Aorta (tissue), 5 donors: ENCODE measurements around the gene HDGF. TPM values are rescaled to one million over a fixed set of nuclear protein-coding genes. Genes with fewer than 3 reads are reported as not detected.

ENCODE experiments used
- ATAC-seq: fragments of 200-7000 bp; cut with Tn5 transposase; one replicate; pipeline ENCODE4 v1.9.1; 2022; ENCODE audit warnings: moderate library complexity; ENCODE audit not compliant: low FRiP score
- DNase-seq, 2 donors: peaks; one replicate each; pipeline ENCODE4 v3.0.0-alpha.2; 2020
- H3K27ac ChIP-seq, 2 donors: one replicate each; pipeline ENCODE4 v1.5.1; 2013; ENCODE audit warnings: low read length in 2 of 2, mild to moderate bottlenecking in 2 of 2, moderate library complexity in 2 of 2, control low read depth in 1 of 2, inconsistent platforms in 1 of 2, low read depth in 1 of 2
- H3K27me3 ChIP-seq, 2 donors: one replicate each; pipeline ENCODE4 v1.6.1; 2013; ENCODE audit warnings: control low read depth in 1 of 2, low read length in 1 of 2, mild to moderate bottlenecking in 1 of 2, moderate library complexity in 1 of 2; ENCODE audit not compliant: insufficient read depth in 2 of 2, control insufficient read depth in 1 of 2
- H3K36me3 ChIP-seq, 2 donors: one replicate each; pipeline ENCODE4 v1.6.1; 2013; ENCODE audit warnings: control low read depth in 1 of 2, low read length in 1 of 2, mild to moderate bottlenecking in 1 of 2; ENCODE audit not compliant: insufficient read depth in 2 of 2, control insufficient read depth in 1 of 2
- H3K4me1 ChIP-seq, 2 donors: one replicate each; pipeline ENCODE4 v1.6.1; 2013; ENCODE audit warnings: low read length in 2 of 2, control low read depth in 1 of 2, mild to moderate bottlenecking in 1 of 2, moderate library complexity in 1 of 2; ENCODE audit not compliant: insufficient read depth in 2 of 2, control insufficient read depth in 1 of 2
- H3K4me3 ChIP-seq, 2 donors: one replicate each; pipeline ENCODE4 v1.5.1; 2013; ENCODE audit warnings: low read length in 2 of 2, control low read depth in 1 of 2, mild to moderate bottlenecking in 1 of 2
- H3K9me3 ChIP-seq: one replicate; pipeline ENCODE4 v1.6.1; 2013; ENCODE audit warnings: mild to moderate bottlenecking, low read length; ENCODE audit not compliant: control insufficient read depth
- WGBS, 2 donors: extraction: QIAGEN DNeasy Blood & Tissue Kit; methylation state at CpG; one replicate each; pipeline ENCODE4 v1.1.7; 2013; 5-methylcytosine and 5-hydroxymethylcytosine counted together
- intact Hi-C, 2 donors: fragments of 100-400 bp; cut with DNase I; formaldehyde crosslinking; loops; one replicate each; pipeline versions ENCODE4 v1.14.2 to v1.15.0; 2022
- polyA plus RNA-seq, 2 donors: library from polyadenylated mRNA; stranded (reverse); fragments of 200-250 nt; gene quantifications; one replicate each; pipeline ENCODE4 v1.2.3, GENCODE V29; 2013
- total RNA-seq, 2 donors: library from RNA; stranded (reverse); fragmentation: NEBNext Ultra II Directional; extraction: Animal tissue kit (Norgen Biotek cat#: 25700); gene quantifications; one replicate each; pipeline ENCODE4 v1.2.1, GENCODE V29; 2021
- donor health status: healthy with polysubstance abuse.
- donor health status: Bipolar disorder and iron deficiency.
- donor health status: DM: no; HTN: no; CAD: no.
- donor health status: DM: no; HTN: no; CAD: no.
- donor health status: DM: yes; HTN: yes; CAD: no.

The HDGF gene
- total and polyA plus RNA-seq, 4 donors: 94.9 to 135 (median 116) TPM

DNA sequence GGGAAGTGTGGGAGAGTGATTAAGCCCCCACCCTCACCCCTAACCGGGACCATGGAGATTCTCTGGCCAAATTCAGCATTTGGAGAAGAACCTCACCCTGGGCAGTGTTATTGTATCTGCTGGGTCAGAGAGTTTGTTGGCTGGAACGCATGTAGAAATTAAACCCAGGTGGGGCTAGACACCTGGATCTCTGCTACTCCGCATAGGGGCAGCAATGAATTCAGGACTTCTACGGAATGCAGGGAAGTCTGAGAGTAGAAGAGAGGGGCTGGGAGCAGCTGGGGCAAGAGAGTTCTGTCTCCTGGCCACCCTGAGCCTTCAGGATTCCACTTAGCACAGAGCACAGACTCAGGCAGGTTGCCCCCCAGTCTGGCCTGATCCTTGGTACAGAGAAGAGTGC lies 42.4 kb downstream of the HDGF start:
- DNase-seq (no peak), ATAC-seq (no peak)
- intact Hi-C loops: loop anchor here in 1 of 2 donors (2.0 kb wide), 1 partner anchor 18 kb away; no protein-coding TSS in a partner anchor
- no peaks in the 10 kb centered on the region for H3K27me3 ChIP-seq
- 70 to 79% methylated on average over 4 of the region's 4 CpGs for WGBS, 2 donors
- H3K27ac ChIP-seq: no peak overlapping the region
- no peak overlapping the region for H3K4me3 ChIP-seq
- no peaks in the 10 kb centered on the region for H3K9me3 ChIP-seq
- H3K4me1 ChIP-seq: no peaks in the 10 kb centered on the region
- H3K36me3 ChIP-seq: peaks cover 0 to 3% of the 10 kb centered on the region in 2 donors

- WGBS, 2 donors: 81% methylated on average over 4 of the region's 4 CpGs
- Histone ChIP-seq H3K9me3 (no peaks in the 10 kb centered on the region), H3K36me3 (peaks cover 0 to 3% of the 10 kb centered on the region in 2 donors), H3K27ac (no peak overlapping the region), H3K4me1 (no peaks in the 10 kb centered on the region), H3K4me3 (no peak overlapping the region), H3K27me3 (no peaks in the 10 kb centered on the region)
- DNase-seq (no peak), ATAC-seq (no peak)
- intact Hi-C loops: loop anchor here in 1 of 2 donors (2.0 kb wide), 1 partner anchor 19 kb away; no protein-coding TSS in a partner anchor
Measured at GRCh38 chr1:156708218-156708661, 43.2 kb downstream of the HDGF start.

GRCh38 chr1:156707417-156708217 lies 43.9 kb downstream of the HDGF start:
- intact Hi-C loops: loop anchor here in 1 of 2 donors (2.0 kb wide), 1 partner anchor 19 kb away; no protein-coding TSS in a partner anchor
- ATAC-seq: no peak
- H3K4me1 ChIP-seq: no peaks in the 10 kb centered on the region

GRCh38 chr1:156706657-156707416 lies 44.6 kb downstream of the HDGF start:
- Histone ChIP-seq H3K27ac (peak overlapping the region in 1 of 2 donors; percentile 26), H3K4me3 (peak overlapping the region in 1 of 2 donors; percentile 1), H3K27me3 (no peaks in the 10 kb centered on the region), H3K9me3 (no peaks in the 10 kb centered on the region), H3K36me3 (no peaks in the 10 kb centered on the region), H3K4me1 (no peaks in the 10 kb centered on the region)
- intact Hi-C loops: no loop called here
- ATAC-seq: peak; percentile 69
- 6 to 9% methylated on average over 28 to 29 of the region's 29 CpGs for WGBS, 2 donors
- DNase-seq: peak; percentile 80 to 88

More at GRCh38 chr1:156707417-156708217, 43.9 kb downstream of the HDGF start:
- Histone ChIP-seq H3K27ac (no peak overlapping the region), H3K36me3 (peaks cover 0 to 3% of the 10 kb centered on the region in 2 donors), H3K27me3 (no peaks in the 10 kb centered on the region), H3K9me3 (no peaks in the 10 kb centered on the region), H3K4me3 (no peak overlapping the region)
- 73 to 84% methylated on average over 8 of the region's 8 CpGs for WGBS, 2 donors
- DNase-seq: no peak

GRCh38 chr1:156705918-156706656 lies 45.4 kb downstream of the HDGF start:
- Histone ChIP-seq H3K36me3 (no peaks in the 10 kb centered on the region), H3K27ac (peak overlapping the region in 1 of 2 donors; percentile 26), H3K4me3 (peak overlapping the region in 1 of 2 donors; percentile 1), H3K27me3 (no peaks in the 10 kb centered on the region), H3K9me3 (no peaks in the 10 kb centered on the region), H3K4me1 (no peaks in the 10 kb centered on the region)
- DNase-seq (peak; percentile 69 to 92), ATAC-seq (peak; percentile 82)
- WGBS, 2 donors: 1% methylated on average over 43 to 45 of the region's 45 CpGs
- intact Hi-C loops: no loop called here

DNA sequence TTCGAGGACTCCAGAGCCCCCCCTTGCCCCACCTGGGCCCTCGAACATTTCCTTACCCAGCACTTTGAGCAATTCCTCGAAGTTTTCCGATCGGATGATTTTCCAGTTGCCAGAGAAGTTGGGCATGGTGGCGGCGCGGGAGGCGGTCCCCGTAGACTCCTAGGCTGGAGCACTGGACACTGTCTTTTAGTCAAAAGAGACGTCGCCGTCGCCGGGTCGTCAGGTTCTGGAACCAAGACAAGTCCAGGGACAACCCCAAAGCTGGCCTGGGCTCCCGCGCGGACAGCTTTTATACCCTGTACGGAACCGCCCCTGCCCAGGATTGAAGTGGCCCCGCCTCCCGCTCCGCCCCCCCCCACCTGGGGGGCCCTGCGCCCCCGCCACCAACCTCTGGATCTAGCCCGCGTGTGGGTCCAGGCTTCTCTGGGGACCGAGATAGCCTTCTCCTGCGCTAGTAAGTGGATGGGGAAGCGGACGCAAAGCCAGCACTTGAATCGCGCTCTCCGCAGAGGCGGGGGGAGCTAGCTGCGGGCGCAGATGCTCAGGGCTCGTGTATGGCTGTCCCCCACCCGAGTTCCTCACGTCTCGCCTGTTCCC lies 46.1 kb downstream of the HDGF start, which contains the start of gene CRABP2:
Gene CRABP2 (minus strand): TSS at position 263 of the 597 bp plus-strand sequence. CDS start 137 bp downstream, at position 126.
- peak; percentile 60 to 86 for DNase-seq
- H3K27me3 ChIP-seq: no peaks in the 10 kb centered on the region
- peak; percentile 23 for ATAC-seq
- H3K4me1 ChIP-seq: no peaks in the 10 kb centered on the region
- peak within 1 kb of the TSS in 1 of 2 donors; percentile 26 for H3K27ac ChIP-seq
- WGBS, 2 donors: 0 to 1% methylated on average over 42 of the region's 42 CpGs
- peak within 1 kb of the TSS; percentile 1 to 3 for H3K4me3 ChIP-seq
- intact Hi-C loops: no loop called here
- H3K9me3 ChIP-seq: no peaks in the 10 kb centered on the region
- no peaks in the 10 kb centered on the region for H3K36me3 ChIP-seq

- H3K27ac ChIP-seq: no peak overlapping the region
- DNase-seq (peak; percentile 83 to 95), ATAC-seq (peak; percentile 32)
- WGBS, 2 donors: 0 to 1% methylated on average over 29 of the region's 29 CpGs
- H3K36me3 ChIP-seq: no peaks in the 10 kb centered on the region
- no peaks in the 10 kb centered on the region for H3K27me3 ChIP-seq
- no peaks in the 10 kb centered on the region for H3K4me1 ChIP-seq
- no peaks in the 10 kb centered on the region for H3K9me3 ChIP-seq
- intact Hi-C loops: no loop called here
- H3K4me3 ChIP-seq: no peak overlapping the region
Measured at GRCh38 chr1:156704930-156705320, 46.5 kb downstream of the HDGF start.
